A549 (cell line): ENCODE results near the gene MAMSTR. TPM values are rescaled to one million over a fixed set of nuclear protein-coding genes. Genes with fewer than 3 reads are reported as not detected.
A peak's percentile ranks its signal among the peaks of the same experiment; 100 is the strongest.

Experiments used
- ATAC-seq, 2 experiments: fragments of 200-7000 bp in 1 of 2; fragments of >200 bp in 1 of 2; cut with Nextera tagmentation in 1 of 2; cut with Tn5 transposase in 1 of 2; 3 replicates each; pipeline versions ENCODE4 v1.8.0 to v1.9.1; 2018 to 2020; ENCODE audit warnings: mild to moderate bottlenecking in 1 of 2, moderate library complexity in 1 of 2
- CTCF ChIA-PET: fragments of 300-600 bp; sonication (Branson Sonifier 250); formaldehyde crosslinking; extraction: SDS; loops from one replicate; lab custom pipeline; 2021; ENCODE audit warnings: antibody characterized with exemption, inconsistent platforms; lab: Yijun Ruan, JAX
- POLR2A ChIA-PET: fragments of 350-600 bp; formaldehyde crosslinking; extraction: SDS; loops from one replicate; lab custom pipeline; 2021; ENCODE audit warnings: antibody characterized with exemption, inconsistent platforms; lab: Yijun Ruan, JAX
- DNase-seq, 2 experiments: peaks; one replicate each; pipeline versions ENCODE4 v3.0.0 to v3.0.0-alpha.2; 2011 to 2016; ENCODE audit warnings: low read depth in 1 of 2, low spot score in 1 of 2
- FAIRE-seq: peaks from 2 replicates; lab custom pipeline; 2011; peaks lifted over from hg19 to GRCh38; lab: Jason Lieb, UNC
- H3K27ac ChIP-seq, 2 experiments: fragments of >200 bp; sonication (Bioruptor Twin); formaldehyde crosslinking; 3 replicates each; pipeline ENCODE4 v1.5.1; 2016 to 2017
- H3K4me1 ChIP-seq: fragments of >200 bp; sonication (Bioruptor Twin); formaldehyde crosslinking; 3 replicates; pipeline ENCODE4 v1.6.1; 2016
- H3K4me2 ChIP-seq: fragments of >200 bp; sonication (Bioruptor Twin); formaldehyde crosslinking; 3 replicates; pipeline ENCODE4 v1.6.1; 2016
- H3K4me3 ChIP-seq: fragments of >200 bp; sonication (Bioruptor Twin); formaldehyde crosslinking; 3 replicates; pipeline ENCODE4 v1.5.1; 2016
- H3K9me3 ChIP-seq: fragments of >200 bp; sonication (Bioruptor Twin); formaldehyde crosslinking; 3 replicates; pipeline ENCODE4 v1.6.1; 2016
- BHLHE40 ChIP-seq: IDR thresholded peaks from 2 replicates; pipeline ENCODE4 v1.6.1; 2012; ENCODE audit warnings: low read depth, low read length, inconsistent platforms
- CEBPB ChIP-seq, 2 experiments: fragments of >200 bp in 1 of 2; sonication (Bioruptor Twin) in 1 of 2; formaldehyde crosslinking in 1 of 2; IDR thresholded peaks; 2 replicates each; pipeline ENCODE4 v1.6.1; 2012 to 2016
- CHD2 ChIP-seq: fragments of 150-350 bp; IDR thresholded peaks from 2 replicates; pipeline ENCODE4 v1.6.1; 2014; ENCODE audit warnings: low read length; ENCODE audit not compliant: partially characterized antibody
- CHD4 ChIP-seq: fragments of 200-600 bp; sonication (generic); IDR thresholded peaks from 2 replicates; pipeline ENCODE4 v1.6.1; 2016; ENCODE audit warnings: antibody characterized with exemption, mild to moderate bottlenecking, borderline replicate concordance
- FOSB ChIP-seq: fragments of 250-450 bp; sonication (Bioruptor Pico); IDR thresholded peaks from 2 replicates; pipeline ENCODE4 v1.5.0; 2020; ENCODE audit warnings: mild to moderate bottlenecking, moderate library complexity
- HMGXB4 ChIP-seq: fragments of 250-450 bp; sonication (Bioruptor Pico); IDR thresholded peaks from 2 replicates; pipeline ENCODE4 v1.5.0; 2021; ENCODE audit warnings: mild to moderate bottlenecking, moderate library complexity, borderline replicate concordance
- JUN ChIP-seq, 2 experiments: fragments of >200 bp; sonication (Bioruptor Twin); formaldehyde crosslinking; IDR thresholded peaks; 2 replicates in 1 of 2; 3 replicates in 1 of 2; pipeline ENCODE4 v1.6.1; 2016 to 2017
- MAFK ChIP-seq: fragments of 450-650 bp; IDR thresholded peaks from 2 replicates; pipeline ENCODE4 v1.6.1; 2014; ENCODE audit not compliant: partially characterized antibody
- MAZ ChIP-seq: fragments of 150-350 bp; IDR thresholded peaks from 2 replicates; pipeline ENCODE4 v1.6.1; 2014; ENCODE audit warnings: antibody characterized with exemption, low read depth, low read length, borderline replicate concordance
- PBX3 ChIP-seq: IDR thresholded peaks from 2 replicates; pipeline ENCODE4 v1.6.1; 2012
- PHF8 ChIP-seq: fragments of 200-600 bp; sonication (generic); IDR thresholded peaks from 2 replicates; pipeline ENCODE4 v1.6.1; 2016; ENCODE audit warnings: low read depth, mild to moderate bottlenecking, antibody characterized with exemption, moderate library complexity, borderline replicate concordance
- POLR2A ChIP-seq: IDR thresholded peaks from 2 replicates; pipeline ENCODE4 v1.6.1; 2012; ENCODE audit warnings: mild to moderate bottlenecking, low read length
- POLR2AphosphoS2 ChIP-seq: conservative IDR thresholded peaks from 2 replicates; pipeline ENCODE4 v1.6.1; 2012; ENCODE audit warnings: low read length, improper control_type of control experiment, inconsistent platforms
- RAD21 ChIP-seq, 2 experiments: fragments of >200 bp in 1 of 2; sonication (Bioruptor Twin) in 1 of 2; formaldehyde crosslinking in 1 of 2; IDR thresholded peaks in 1 of 2; conservative IDR thresholded peaks in 1 of 2; 2 replicates in 1 of 2; 3 replicates in 1 of 2; pipeline ENCODE4 v1.6.1; 2012 to 2018; ENCODE audit warnings: inconsistent platforms in 1 of 2
- RNF2 ChIP-seq: fragments of 200-600 bp; sonication (generic); IDR thresholded peaks from 2 replicates; pipeline ENCODE4 v1.6.1; 2016; ENCODE audit warnings: low read depth, mild to moderate bottlenecking, antibody characterized with exemption, moderate library complexity, borderline replicate concordance
- SMC3 ChIP-seq: fragments of >200 bp; sonication (Bioruptor Twin); formaldehyde crosslinking; IDR thresholded peaks from 3 replicates; pipeline ENCODE4 v1.6.1; 2018; ENCODE audit warnings: inconsistent platforms
- SREBF2 ChIP-seq: fragments of 450-650 bp; IDR thresholded peaks from 2 replicates; pipeline ENCODE4 v1.6.1; 2014; ENCODE audit warnings: mild to moderate bottlenecking, moderate library complexity
- ZC3H11A ChIP-seq: fragments of 450-650 bp; IDR thresholded peaks from 2 replicates; pipeline ENCODE4 v1.6.1; 2014; ENCODE audit warnings: antibody characterized with exemption, mild to moderate bottlenecking
- WGBS: methylation state at CpG from one replicate; pipeline ENCODE4 v1.1.6; 2017; ENCODE audit errors: missing lambda C conversion rate; 5-methylcytosine and 5-hydroxymethylcytosine counted together
- polyA plus RNA-seq, 4 experiments: library from polyadenylated mRNA; depleted of rRNA in 3 of 4; stranded (reverse); fragments of >200 nt; fragmentation: RNase III in 1 of 4; extraction: RNeasy Plus Mini Kit Qiagen cat#74134 plus additional on column Dnase treatment in 1 of 4; gene quantifications; 2 replicates in 3 of 4; 3 replicates in 1 of 4; pipeline ENCODE4 v1.2.3, GENCODE V29; 2011 to 2017

Gene MAMSTR
- polyA plus RNA-seq, 2 of the 4 experiments (the other 2 are of a cell fraction), result 0.44 to 0.52 TPM

- no peak for FAIRE-seq
- peaks cover 32% of the 10 kb centered on the region for H3K4me1 ChIP-seq
- 0 out of 6 replicates have a peak, but pooled peaks of 1 of the 2 experiments have one; percentile 4 for ATAC-seq
- H3K27ac ChIP-seq, result peak within 1 kb of the TSS; percentile 85
- peak in 1 of 2 experiments; percentile 61 for DNase-seq
- H3K9me3 ChIP-seq, result no peaks in the 10 kb centered on the region
- 70% methylated on average over 4 of the region's 4 CpGs for WGBS
- H3K4me3 ChIP-seq, result peak within 1 kb of the TSS; percentile 21; the same call in 1 of the 3 replicates
- TF ChIP-seq POLR2AphosphoS2 (no peak), CHD2 (no peak)
- CTCF ChIA-PET, result interaction anchor here (1.1 to 1.4 kb wide), 4 partner anchors 16 to 470 kb away, joined by 3 to 4 read pairs (median 3); no protein-coding TSS in a partner anchor
- H3K4me2 ChIP-seq, result peak within 1 kb of the TSS; percentile 68
- POLR2A ChIA-PET, result no interaction called here
Measured at GRCh38 chr19:48755084-48755641, 35.6 kb upstream of the MAMSTR start, which contains the start of gene FGF21. FGF21 (plus strand) TSS chr19:48755524; CDS start chr19:48756237, 713 bp downstream.

GRCh38 chr19:48752496-48753365 is 33.2 kb upstream of the MAMSTR start, which contains the start of gene FUT1:
FUT1 (minus strand) TSS chr19:48752641; CDS start chr19:48751281, 1,360 bp downstream.
- 0 out of 2 replicates have a peak, but pooled peaks have one; percentile 7 for TF ChIP-seq POLR2A
- no peak for TF ChIP-seq BHLHE40
- TF ChIP-seq PBX3, result no peak
- no peak for TF ChIP-seq MAZ
- no peak for TF ChIP-seq FOSB
- TF ChIP-seq HMGXB4 (CRISPR knock-in tag), result no peak
- TF ChIP-seq JUN (IDR thresholded peaks at IDR 0.05), result 0 out of 5 replicates have a peak, but pooled peaks of 1 of the 2 experiments have one; percentile 14
- no peak for TF ChIP-seq RAD21 (conservative IDR thresholded peaks at IDR 0.05 in 1 of 2, IDR thresholded peaks at IDR 0.05 in 1 of 2)
- no peak for TF ChIP-seq CEBPB (IDR thresholded peaks at IDR 0.05)
- no peak for TF ChIP-seq RNF2
- no peak for TF ChIP-seq PHF8
- no peak for TF ChIP-seq ZC3H11A
- TF ChIP-seq MAFK, result no peak
- no peak for TF ChIP-seq POLR2AphosphoS2
- TF ChIP-seq SREBF2, result no peak
- TF ChIP-seq SMC3, result no peak
- TF ChIP-seq CHD4, result no peak
- TF ChIP-seq, all 56 proteins: peak for 2
- ChIA-PET CTCF (interaction anchor here (1.7 kb wide), 1 partner anchor 107 kb away, joined by 6 read pairs; the partner anchor contains the start of gene CA11), POLR2A (no interaction called here)
- Histone ChIP-seq H3K4me3 (peak within 1 kb of the TSS; percentile 47), H3K27ac (peak within 1 kb of the TSS; percentile 57 to 75; a peak in 5 of 6 replicates), H3K9me3 (no peaks in the 10 kb centered on the region), H3K4me1 (peaks cover 32% of the 10 kb centered on the region), H3K4me2 (peak within 1 kb of the TSS; percentile 95)
- no peak for DNase-seq
- peak; percentile 68 to 84 for ATAC-seq
- WGBS, result 31% methylated on average over 47 of the region's 73 CpGs
- no peak for FAIRE-seq
